ENCODE measurements around the gene CCL28.
"Not testable (repeated sequence)": the region's sequence is repeated elsewhere in the genome, so short reads cannot be mapped to it uniquely, and the experiment has no call there.

The CCL28 gene

DNA sequence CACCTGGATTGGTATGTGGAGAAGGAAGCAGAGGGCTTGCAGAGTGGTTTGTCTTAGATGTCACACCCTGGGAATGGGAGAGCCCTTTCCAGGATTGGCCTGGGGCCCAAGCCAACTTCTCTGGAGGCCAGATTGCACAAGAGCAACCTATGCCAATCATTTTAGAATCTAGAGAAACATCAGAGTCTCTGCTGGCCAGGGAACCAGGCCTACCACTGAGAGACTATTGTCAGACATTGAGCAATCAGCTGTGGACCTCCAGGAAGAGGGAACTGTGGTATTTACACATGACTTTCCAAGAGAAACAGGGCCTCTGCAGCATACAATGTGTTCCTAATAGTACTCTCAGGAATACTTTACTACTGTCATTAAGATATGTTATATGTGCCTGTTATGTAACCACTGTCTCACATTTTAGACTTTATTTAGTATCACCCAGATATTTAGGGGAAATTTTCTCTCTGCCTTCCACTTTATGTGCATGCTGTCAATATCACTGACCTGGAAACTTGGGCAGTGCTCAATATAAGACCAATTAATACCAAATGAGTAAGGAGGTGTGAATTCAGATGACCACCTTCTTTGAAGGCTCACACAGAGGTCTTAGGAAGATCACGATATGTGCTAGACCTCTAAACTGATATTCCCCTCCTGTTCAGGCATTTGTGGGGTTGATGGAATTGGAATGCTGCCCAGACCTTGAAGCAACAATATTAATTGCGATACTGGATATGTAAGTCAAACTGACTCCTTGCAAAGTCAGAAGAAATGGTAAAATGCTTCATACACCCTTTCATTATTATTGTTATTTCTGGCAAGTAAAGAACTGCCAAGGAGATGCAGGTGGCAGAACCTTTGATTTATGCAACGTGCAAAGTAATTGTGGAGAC, 20.5 kb upstream of the CCL28 start:
- no peak overlapping the region for H3K4me3 ChIP-seq (ENCODE audit: low read depth, low read length)
- H3K27me3 ChIP-seq (ENCODE audit: insufficient read depth, low read depth, severe bottlenecking), result no peaks in the 10 kb centered on the region
- DNase-seq, result no peak
- no peaks in the 10 kb centered on the region for H3K36me3 ChIP-seq
- TF ChIP-seq, protein P1, sequence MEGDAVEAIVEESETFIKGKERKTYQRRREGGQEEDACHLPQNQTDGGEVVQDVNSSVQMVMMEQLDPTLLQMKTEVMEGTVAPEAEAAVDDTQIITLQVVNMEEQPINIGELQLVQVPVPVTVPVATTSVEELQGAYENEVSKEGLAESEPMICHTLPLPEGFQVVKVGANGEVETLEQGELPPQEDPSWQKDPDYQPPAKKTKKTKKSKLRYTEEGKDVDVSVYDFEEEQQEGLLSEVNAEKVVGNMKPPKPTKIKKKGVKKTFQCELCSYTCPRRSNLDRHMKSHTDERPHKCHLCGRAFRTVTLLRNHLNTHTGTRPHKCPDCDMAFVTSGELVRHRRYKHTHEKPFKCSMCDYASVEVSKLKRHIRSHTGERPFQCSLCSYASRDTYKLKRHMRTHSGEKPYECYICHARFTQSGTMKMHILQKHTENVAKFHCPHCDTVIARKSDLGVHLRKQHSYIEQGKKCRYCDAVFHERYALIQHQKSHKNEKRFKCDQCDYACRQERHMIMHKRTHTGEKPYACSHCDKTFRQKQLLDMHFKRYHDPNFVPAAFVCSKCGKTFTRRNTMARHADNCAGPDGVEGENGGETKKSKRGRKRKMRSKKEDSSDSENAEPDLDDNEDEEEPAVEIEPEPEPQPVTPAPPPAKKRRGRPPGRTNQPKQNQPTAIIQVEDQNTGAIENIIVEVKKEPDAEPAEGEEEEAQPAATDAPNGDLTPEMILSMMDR (IDR thresholded peaks at IDR 0.05; ENCODE audit: low read depth, low read length), result no peak
- H3K9me3 ChIP-seq (ENCODE audit: severe bottlenecking), result no peaks in the 10 kb centered on the region
- no peak overlapping the region for H3K27ac ChIP-seq

DNA sequence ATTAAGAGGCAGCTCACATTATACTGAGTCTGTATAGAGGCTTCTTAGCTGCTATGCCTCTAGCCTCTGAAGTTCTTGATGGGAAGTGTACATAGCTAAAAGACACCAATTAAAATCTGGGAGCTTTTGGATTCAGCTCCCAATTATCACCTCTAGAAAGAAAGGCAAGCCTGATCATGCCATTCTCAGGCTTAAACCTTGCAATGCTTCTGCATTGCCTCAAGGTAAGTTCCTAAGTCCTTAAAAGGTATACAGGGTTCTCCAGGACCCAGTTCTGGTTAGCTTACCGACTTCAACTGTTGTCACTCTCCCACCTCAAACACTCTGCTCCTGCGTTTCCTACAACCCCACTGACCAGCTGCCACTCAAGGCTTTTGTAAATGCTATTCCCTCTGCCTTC, 17.5 kb upstream of the CCL28 start:
- TF ChIP-seq, protein P1 (IDR thresholded peaks at IDR 0.05; ENCODE audit: low read depth, low read length), result no peak
- H3K4me3 ChIP-seq (ENCODE audit: low read depth, low read length), result no peak overlapping the region
- no peak for DNase-seq
- no peak overlapping the region for H3K27ac ChIP-seq
- H3K36me3 ChIP-seq, result no peaks in the 10 kb centered on the region
- no peaks in the 10 kb centered on the region for H3K9me3 ChIP-seq (ENCODE audit: severe bottlenecking)
- no peaks in the 10 kb centered on the region for H3K27me3 ChIP-seq (ENCODE audit: insufficient read depth, low read depth, severe bottlenecking)

GRCh38 chr5:43429016-43429415, 16.8 kb upstream of the CCL28 start:
- no peaks in the 10 kb centered on the region for H3K27me3 ChIP-seq (ENCODE audit: insufficient read depth, low read depth, severe bottlenecking)
- H3K9me3 ChIP-seq (ENCODE audit: severe bottlenecking), result no peaks in the 10 kb centered on the region
- H3K36me3 ChIP-seq, result no peaks in the 10 kb centered on the region
- no peak overlapping the region for H3K4me3 ChIP-seq (ENCODE audit: low read depth, low read length)
- no peak overlapping the region for H3K27ac ChIP-seq
- TF ChIP-seq, protein P1 (IDR thresholded peaks at IDR 0.05; ENCODE audit: low read depth, low read length), result no peak
- no peak for DNase-seq

DNA sequence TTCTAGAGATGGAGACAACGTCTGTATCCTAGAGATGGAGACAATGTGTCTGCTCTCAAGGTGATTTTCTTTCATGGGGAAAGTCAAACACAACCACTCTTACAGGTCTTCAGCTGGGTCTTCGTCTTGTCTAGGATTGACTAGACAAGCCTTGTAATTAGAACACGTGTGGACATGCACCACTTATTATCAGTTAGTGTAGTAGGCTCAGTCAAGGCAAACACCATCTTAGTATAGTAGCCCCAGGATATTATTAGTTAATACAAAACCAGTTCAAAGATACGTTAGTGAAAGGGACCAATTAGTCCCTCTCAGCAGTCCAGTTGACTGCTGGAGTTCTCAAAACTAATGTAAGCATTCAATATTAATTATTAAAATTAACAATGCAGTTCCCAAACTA, 15.1 kb upstream of the CCL28 start:
- no peaks in the 10 kb centered on the region for H3K36me3 ChIP-seq
- no peak overlapping the region for H3K27ac ChIP-seq
- no peaks in the 10 kb centered on the region for H3K27me3 ChIP-seq (ENCODE audit: insufficient read depth, low read depth, severe bottlenecking)
- no peaks in the 10 kb centered on the region for H3K9me3 ChIP-seq (ENCODE audit: severe bottlenecking)
- no peak overlapping the region for H3K4me3 ChIP-seq (ENCODE audit: low read depth, low read length)
- TF ChIP-seq, protein P1 (IDR thresholded peaks at IDR 0.05; ENCODE audit: low read depth, low read length), result no peak
- DNase-seq, result no peak

GRCh38 chr5:43425983-43426382, 13.8 kb upstream of the CCL28 start:
- Histone ChIP-seq H3K27me3 (ENCODE audit: insufficient read depth, low read depth, severe bottlenecking) (peaks cover 4% of the 10 kb centered on the region), H3K36me3 (no peaks in the 10 kb centered on the region), H3K27ac (no peak overlapping the region), H3K4me3 (ENCODE audit: low read depth, low read length) (no peak overlapping the region), H3K9me3 (ENCODE audit: severe bottlenecking) (no peaks in the 10 kb centered on the region)
- no peak for DNase-seq
- TF ChIP-seq, protein P1 (IDR thresholded peaks at IDR 0.05; ENCODE audit: low read depth, low read length), result no peak

DNA sequence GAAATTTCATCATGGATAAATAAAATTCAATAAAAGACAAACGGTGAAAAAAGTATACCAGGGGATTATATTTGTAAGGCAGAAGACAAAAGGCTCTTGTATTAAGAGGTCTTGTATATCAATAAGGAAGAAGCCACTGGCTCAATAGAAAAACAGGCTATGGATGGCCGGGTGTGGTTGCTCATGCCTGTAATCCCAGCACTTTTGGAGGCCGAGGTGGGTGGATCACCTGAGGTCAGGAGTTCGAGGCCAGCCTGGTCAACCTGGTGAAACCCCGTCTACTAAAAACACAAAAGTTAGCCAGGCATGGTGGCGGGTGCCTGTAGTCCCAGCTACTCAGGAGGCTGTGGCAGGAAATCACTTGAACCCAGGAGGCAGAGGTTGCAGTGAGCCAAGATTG, 10.9 kb upstream of the CCL28 start:
- not testable (repeated sequence) for DNase-seq; H3K27me3 ChIP-seq (ENCODE audit: insufficient read depth, low read depth, severe bottlenecking); H3K27ac ChIP-seq

More for the DNA sequence above, 10.9 kb upstream of the CCL28 start:
- not testable (repeated sequence) for H3K9me3 ChIP-seq (ENCODE audit: severe bottlenecking); H3K4me3 ChIP-seq (ENCODE audit: low read depth, low read length); H3K36me3 ChIP-seq
